Measurements from ENCODE around the gene TAAR9.
"Not testable (repeated sequence)": the region's sequence is repeated elsewhere in the genome, so short reads cannot be mapped to it uniquely, and the experiment has no call there.

TAAR9 gene

DNA sequence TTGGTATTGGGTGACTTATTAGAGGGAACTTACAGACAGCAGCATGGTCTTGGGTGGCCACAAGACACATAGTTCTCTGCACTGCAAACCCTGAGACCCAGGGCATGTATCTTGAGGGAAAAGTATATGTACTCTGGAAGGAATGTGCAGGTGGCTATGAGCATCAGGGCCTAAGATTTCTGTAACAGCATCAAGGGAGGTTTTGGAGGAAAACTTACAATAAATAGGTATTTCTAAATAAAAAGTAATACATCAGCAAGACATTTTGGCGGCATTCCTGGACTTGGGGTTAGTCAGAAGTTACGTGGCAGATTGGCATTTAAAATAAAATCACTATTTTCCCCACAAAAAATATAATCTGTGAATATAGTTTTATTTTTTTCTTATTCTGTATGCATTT lies 17.1 kb upstream of the TAAR9 start:
- Mint-ChIP-seq H3K4me3 (no peak overlapping the region), H3K36me3 (ENCODE audit: low read depth) (no peaks in the 10 kb centered on the region), H3K27ac (no peak overlapping the region), H3K4me1 (no peaks in the 10 kb centered on the region), H3K9me3 (peaks cover 3% of the 10 kb centered on the region), H3K27me3 (ENCODE audit: low read depth) (peaks cover 3% of the 10 kb centered on the region)
- no peak for TF ChIP-seq CTCF (IDR thresholded peaks at IDR 0.05; ENCODE audit: unreplicated experiment in 3 of 3)

DNA sequence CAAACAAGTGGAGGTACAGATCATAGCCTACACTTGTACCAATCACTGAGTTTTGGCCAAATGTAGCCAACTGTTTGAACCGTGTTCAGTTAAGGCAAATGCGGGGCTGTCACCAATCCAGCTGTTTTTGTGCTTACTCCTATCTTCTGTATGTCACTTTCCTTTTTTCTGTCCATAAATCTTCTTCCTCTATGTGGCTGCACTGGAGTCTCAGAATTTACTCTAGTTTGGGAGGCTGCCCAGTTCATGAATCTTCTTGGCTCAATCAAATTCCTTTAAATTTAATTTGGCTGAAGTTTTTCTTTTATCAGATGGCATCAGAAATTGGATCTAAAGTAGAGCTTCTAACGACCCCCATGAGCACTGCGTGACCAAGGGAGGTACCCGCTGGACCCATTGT lies 13.4 kb upstream of the TAAR9 start:
- TF ChIP-seq CTCF (IDR thresholded peaks at IDR 0.05; ENCODE audit: unreplicated experiment in 3 of 3): no peak
- no peaks in the 10 kb centered on the region for H3K27me3 Mint-ChIP-seq (ENCODE audit: low read depth)
- peak overlapping the region in 1 of 3 experiments; percentile 43 for H3K27ac Mint-ChIP-seq
- no peaks in the 10 kb centered on the region for H3K4me1 Mint-ChIP-seq
- no peak overlapping the region for H3K4me3 Mint-ChIP-seq
- peaks cover 3% of the 10 kb centered on the region for H3K9me3 Mint-ChIP-seq
- H3K36me3 Mint-ChIP-seq (ENCODE audit: low read depth): no peaks in the 10 kb centered on the region

DNA sequence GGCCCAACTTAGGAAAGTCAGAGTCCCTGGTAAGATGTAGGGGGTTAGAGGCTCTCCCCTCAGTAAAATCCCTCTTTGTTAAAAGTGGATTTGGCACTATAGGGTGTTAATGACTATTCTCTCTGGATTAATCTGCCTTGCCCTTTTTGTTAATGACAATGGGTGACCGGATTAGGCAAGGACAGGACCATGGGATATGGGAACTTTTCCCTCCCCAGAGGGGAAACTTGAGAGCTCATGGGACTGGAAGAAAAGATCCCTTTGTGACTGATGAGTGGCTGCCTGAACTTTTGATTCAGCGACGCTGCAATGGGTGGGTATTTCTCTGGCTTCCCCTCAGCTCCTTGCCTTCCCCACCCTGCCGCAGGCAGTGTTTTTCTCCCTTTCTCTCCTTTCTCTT lies 12.2 kb upstream of the TAAR9 start:
- no peaks in the 10 kb centered on the region for H3K36me3 Mint-ChIP-seq (ENCODE audit: low read depth)
- TF ChIP-seq CTCF (IDR thresholded peaks at IDR 0.05; ENCODE audit: unreplicated experiment in 3 of 3): no peak
- H3K27me3 Mint-ChIP-seq (ENCODE audit: low read depth): no peaks in the 10 kb centered on the region

GRCh38 chr6:132526461-132526860 lies 11.6 kb upstream of the TAAR9 start:
- no peak overlapping the region for H3K4me3 Mint-ChIP-seq
- no peaks in the 10 kb centered on the region for H3K4me1 Mint-ChIP-seq
- H3K27me3 Mint-ChIP-seq (ENCODE audit: low read depth): no peaks in the 10 kb centered on the region
- TF ChIP-seq CTCF (IDR thresholded peaks at IDR 0.05; ENCODE audit: unreplicated experiment in 3 of 3): no peak
- H3K9me3 Mint-ChIP-seq: peaks cover 3% of the 10 kb centered on the region
- no peaks in the 10 kb centered on the region for H3K36me3 Mint-ChIP-seq (ENCODE audit: low read depth)
- H3K27ac Mint-ChIP-seq: no peak overlapping the region

More for the DNA sequence above, 12.2 kb upstream of the TAAR9 start:
- Mint-ChIP-seq H3K4me3 (no peak overlapping the region), H3K4me1 (no peaks in the 10 kb centered on the region), H3K9me3 (peaks cover 3% of the 10 kb centered on the region), H3K27ac (no peak overlapping the region)

- no peaks in the 10 kb centered on the region for H3K36me3 Mint-ChIP-seq (ENCODE audit: low read depth)
- H3K27ac Mint-ChIP-seq: no peak overlapping the region
- H3K27me3 Mint-ChIP-seq (ENCODE audit: low read depth): no peaks in the 10 kb centered on the region
- no peaks in the 10 kb centered on the region for H3K4me1 Mint-ChIP-seq
- no peak overlapping the region for H3K4me3 Mint-ChIP-seq
- TF ChIP-seq CTCF (IDR thresholded peaks at IDR 0.05; ENCODE audit: unreplicated experiment in 3 of 3): no peak
- peaks cover 3% of the 10 kb centered on the region for H3K9me3 Mint-ChIP-seq
Measured at GRCh38 chr6:132527791-132528190, 10.3 kb upstream of the TAAR9 start.

- peak overlapping the region; percentile 27 to 69 (median 59) for H3K4me3 Mint-ChIP-seq
- H3K9me3 Mint-ChIP-seq: peaks cover 11% of the 10 kb centered on the region
- no peaks in the 10 kb centered on the region for H3K27me3 Mint-ChIP-seq (ENCODE audit: low read depth)
- no peak overlapping the region for H3K27ac Mint-ChIP-seq
- no peaks in the 10 kb centered on the region for H3K4me1 Mint-ChIP-seq
- TF ChIP-seq CTCF (IDR thresholded peaks at IDR 0.05; ENCODE audit: unreplicated experiment in 3 of 3): peak; percentile 85 to 89 (median 87)
- no peaks in the 10 kb centered on the region for H3K36me3 Mint-ChIP-seq (ENCODE audit: low read depth)
Measured at GRCh38 chr6:132530293-132530974, 7.6 kb upstream of the TAAR9 start.

DNA sequence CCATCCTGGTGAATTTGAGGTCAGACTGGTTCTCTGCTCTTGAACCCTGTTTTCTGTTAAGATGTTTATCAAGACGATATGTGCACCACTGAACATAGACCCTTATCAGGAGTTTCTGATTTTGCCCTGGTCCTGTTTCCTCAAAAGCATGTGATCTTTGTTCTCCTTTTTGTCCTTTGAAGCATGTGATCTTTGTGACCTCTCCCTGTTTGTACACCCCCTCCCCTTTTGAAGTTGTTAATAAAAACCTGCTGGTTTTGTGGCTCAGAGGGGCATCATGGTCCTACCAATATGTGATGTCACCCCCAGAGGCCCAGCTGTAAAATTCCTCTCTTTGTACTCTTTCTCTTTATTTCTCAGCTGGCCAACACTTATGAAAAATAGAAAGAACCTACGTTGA lies 3.5 kb upstream of the TAAR9 start:
- not testable (repeated sequence) for H3K27ac Mint-ChIP-seq; H3K4me3 Mint-ChIP-seq; H3K36me3 Mint-ChIP-seq (ENCODE audit: low read depth); H3K27me3 Mint-ChIP-seq (ENCODE audit: low read depth)
- H3K9me3 Mint-ChIP-seq: peaks cover 16% of the 10 kb centered on the region
- H3K4me1 Mint-ChIP-seq: peaks cover 12% of the 10 kb centered on the region
